Stimulated activated CD4-positive, alpha-beta T cell treated with anti-CD3 and anti-CD28 coated beads, Interleukin-1b, Interleukin-23, amount 100 ng/mL, for 24 hours (primary cell): Measurements from ENCODE around the gene TTC3.

Source experiments
- DNase-seq, 4 experiments: peaks; one replicate each; pipeline ENCODE4 v3.0.0-alpha.2; 2020; ENCODE audit warnings: low read depth in 4 of 4, low spot score in 1 of 4

Gene TTC3

GRCh38 chr21:37061926-37062592 lies 11.0 kb upstream of the TTC3 start:
- no peak for DNase-seq

- no peak for DNase-seq
These were observed 10.5 kb upstream of the TTC3 start for GRCh38 chr21:37062593-37062935.

GRCh38 chr21:37063433-37063832 lies 9.6 kb upstream of the TTC3 start:
- no peak for DNase-seq

GRCh38 chr21:37064841-37065240 lies 8.2 kb upstream of the TTC3 start:
- no peak for DNase-seq

- DNase-seq: no peak
These were observed 7.4 kb upstream of the TTC3 start for GRCh38 chr21:37065561-37066177.

- DNase-seq: no peak
These were observed 1.3 kb upstream of the TTC3 start for GRCh38 chr21:37071561-37072273.

- peak in 2 of 4 experiments; percentile 48 to 56 for DNase-seq
These were observed 623 bp upstream of the TTC3 start for GRCh38 chr21:37072274-37072987.

GRCh38 chr21:37073417-37074196 lies 553 bp downstream of the TTC3 start:
- peak; percentile 17 to 37 (median 30) for DNase-seq

- DNase-seq: no peak
These were observed 1.1 kb downstream of the TTC3 start for GRCh38 chr21:37074197-37074510.

- no peak for DNase-seq
These were observed 1.5 kb downstream of the TTC3 start for GRCh38 chr21:37074546-37074945.

GRCh38 chr21:37075214-37075770 lies 2.2 kb downstream of the TTC3 start:
- DNase-seq: no peak

GRCh38 chr21:37076087-37076850 lies 3.2 kb downstream of the TTC3 start:
- DNase-seq: no peak

GRCh38 chr21:37077403-37077802 lies 4.3 kb downstream of the TTC3 start:
- DNase-seq: no peak

GRCh38 chr21:37079211-37079824 lies 6.3 kb downstream of the TTC3 start:
- DNase-seq: no peak

- no peak for DNase-seq
These were observed 9.3 kb downstream of the TTC3 start for GRCh38 chr21:37082375-37082774.

GRCh38 chr21:37082856-37083528 lies 9.9 kb downstream of the TTC3 start:
- DNase-seq: no peak

- no peak for DNase-seq
These were observed 12.7 kb downstream of the TTC3 start for GRCh38 chr21:37085726-37086125.

- no peak for DNase-seq
These were observed 14.1 kb downstream of the TTC3 start for GRCh38 chr21:37087188-37087587.

GRCh38 chr21:37088186-37088735 lies 15.2 kb downstream of the TTC3 start:
- DNase-seq: no peak
